CD4-positive, alpha-beta T cell (primary cell): Measurements from ENCODE around the gene PTPRN2. TPM values are rescaled to one million over a fixed set of nuclear protein-coding genes. Genes with fewer than 3 reads are reported as not detected.

Source experiments
- ATAC-seq: fragments of 200-7000 bp; cut with Tn5 transposase; one replicate; pipeline ENCODE4 v1.10.0; 2022; ENCODE audit warnings: mild to moderate bottlenecking; ENCODE audit not compliant: poor library complexity
- CTCF ChIA-PET: fragments of 350-600 bp; sonication (Branson Sonifier 250); formaldehyde crosslinking; loops from one replicate; lab custom pipeline; 2021; ENCODE audit warnings: antibody characterized with exemption, inconsistent platforms; lab: Charles Lee
- POLR2A ChIA-PET: fragments of 350-600 bp; sonication (Branson Sonifier 250); formaldehyde crosslinking; loops from one replicate; lab custom pipeline; 2021; ENCODE audit warnings: antibody characterized with exemption, inconsistent platforms; lab: Charles Lee
- DNase-seq, 14 experiments: peaks; one replicate each; pipeline ENCODE4 v3.0.0-alpha.2; 2013 to 2020; ENCODE audit warnings: mixed read lengths in 2 of 14
- H3K27ac ChIP-seq, 2 donors: one replicate each; pipeline versions ENCODE4 v1.5.1 to v1.7.0; 2013; ENCODE audit warnings: low read length in 2 of 2, low read depth in 1 of 2, mild to moderate bottlenecking in 1 of 2
- H3K27me3 ChIP-seq, 2 experiments: 1 replicate in 1 of 2; 2 replicates in 1 of 2; pipeline versions ENCODE4 v1.6.1 to v1.7.0; 2013; ENCODE audit warnings: low read length in 2 of 2, control low read depth in 1 of 2, mild to moderate bottlenecking in 1 of 2, moderate library complexity in 1 of 2; ENCODE audit not compliant: insufficient read depth in 2 of 2, control insufficient read depth in 1 of 2
- H3K36me3 ChIP-seq: one replicate; pipeline ENCODE4 v1.6.1; 2013; ENCODE audit warnings: low read length, control low read depth; ENCODE audit not compliant: insufficient read depth
- H3K4me1 ChIP-seq: one replicate; pipeline ENCODE4 v1.6.1; 2013; ENCODE audit warnings: low read length, control low read depth; ENCODE audit not compliant: insufficient read depth
- H3K4me3 ChIP-seq: one replicate; pipeline ENCODE4 v1.5.1; 2013; ENCODE audit warnings: mild to moderate bottlenecking, low read length, moderate library complexity
- H3K9me3 ChIP-seq, 2 experiments: 1 replicate in 1 of 2; 2 replicates in 1 of 2; pipeline versions ENCODE4 v1.6.1 to v1.7.0; 2013; ENCODE audit warnings: low read length in 2 of 2, mild to moderate bottlenecking in 2 of 2, control low read depth in 1 of 2, moderate library complexity in 1 of 2; ENCODE audit not compliant: control insufficient read depth in 1 of 2, insufficient read depth in 1 of 2
- H3K27ac Mint-ChIP-seq: one replicate; pipeline ENCODE4 v1.8.0; 2020; ENCODE audit warnings: mixed read lengths
- H3K27me3 Mint-ChIP-seq: one replicate; pipeline ENCODE4 v1.8.0; 2021; ENCODE audit warnings: mixed read lengths
- H3K36me3 Mint-ChIP-seq: one replicate; pipeline ENCODE4 v1.8.0; 2021; ENCODE audit warnings: low read depth, mixed read lengths
- H3K4me1 Mint-ChIP-seq: one replicate; pipeline ENCODE4 v1.8.0; 2021; ENCODE audit warnings: low read depth, mixed read lengths
- H3K4me3 Mint-ChIP-seq: one replicate; pipeline ENCODE4 v1.8.0; 2020; ENCODE audit warnings: mild to moderate bottlenecking, mixed read lengths
- H3K9me3 Mint-ChIP-seq: one replicate; pipeline ENCODE4 v1.8.0; 2020; ENCODE audit warnings: mixed read lengths
- intact Hi-C, 2 experiments: fragments of 100-400 bp; cut with DNase I in 1 of 2; cut with micrococcal nuclease in 1 of 2; formaldehyde crosslinking; loops; one replicate each; pipeline versions ENCODE4 v1.15.1 to v1.9.0; 2023 to 2025; cut with DNase I, micrococcal nuclease
- total RNA-seq, 174 experiments: library from RNA in 2 of 174; stranded (reverse) in 2 of 174; gene quantifications; one replicate each; pipeline ENCODE4 v1.2.3 and lab custom pipeline; 2021 to 2026
- TF ChIP-seq, protein P1 (sequence below): fragments of 200-600 bp; IDR thresholded peaks from one replicate; pipeline ENCODE4 v1.8.0; 2022; ENCODE audit warnings: antibody characterized with exemption, mild to moderate bottlenecking

PTPRN2 gene
- total RNA-seq, 2 experiments from 2014 or later = 0.34 to 0.44 TPM

- no peak overlapping the region for H3K27ac Mint-ChIP-seq
- H3K27me3 Mint-ChIP-seq = peaks cover 5% of the 10 kb centered on the region
- TF ChIP-seq, protein P1, sequence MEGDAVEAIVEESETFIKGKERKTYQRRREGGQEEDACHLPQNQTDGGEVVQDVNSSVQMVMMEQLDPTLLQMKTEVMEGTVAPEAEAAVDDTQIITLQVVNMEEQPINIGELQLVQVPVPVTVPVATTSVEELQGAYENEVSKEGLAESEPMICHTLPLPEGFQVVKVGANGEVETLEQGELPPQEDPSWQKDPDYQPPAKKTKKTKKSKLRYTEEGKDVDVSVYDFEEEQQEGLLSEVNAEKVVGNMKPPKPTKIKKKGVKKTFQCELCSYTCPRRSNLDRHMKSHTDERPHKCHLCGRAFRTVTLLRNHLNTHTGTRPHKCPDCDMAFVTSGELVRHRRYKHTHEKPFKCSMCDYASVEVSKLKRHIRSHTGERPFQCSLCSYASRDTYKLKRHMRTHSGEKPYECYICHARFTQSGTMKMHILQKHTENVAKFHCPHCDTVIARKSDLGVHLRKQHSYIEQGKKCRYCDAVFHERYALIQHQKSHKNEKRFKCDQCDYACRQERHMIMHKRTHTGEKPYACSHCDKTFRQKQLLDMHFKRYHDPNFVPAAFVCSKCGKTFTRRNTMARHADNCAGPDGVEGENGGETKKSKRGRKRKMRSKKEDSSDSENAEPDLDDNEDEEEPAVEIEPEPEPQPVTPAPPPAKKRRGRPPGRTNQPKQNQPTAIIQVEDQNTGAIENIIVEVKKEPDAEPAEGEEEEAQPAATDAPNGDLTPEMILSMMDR = no peak
- Histone ChIP-seq H3K27ac (no peak overlapping the region), H3K4me1 (no peaks in the 10 kb centered on the region), H3K4me3 (no peak overlapping the region), H3K27me3 (no peaks in the 10 kb centered on the region), H3K9me3 (peaks cover 0 to 5% of the 10 kb centered on the region in 2 experiments), H3K36me3 (no peaks in the 10 kb centered on the region)
- ChIA-PET CTCF (no interaction called here), POLR2A (no interaction called here)
- H3K36me3 Mint-ChIP-seq = no peaks in the 10 kb centered on the region
- H3K4me3 Mint-ChIP-seq = no peak overlapping the region
- H3K9me3 Mint-ChIP-seq = no peaks in the 10 kb centered on the region
- no peaks in the 10 kb centered on the region for H3K4me1 Mint-ChIP-seq
- intact Hi-C loops = no loop called here
- ATAC-seq (no peak), DNase-seq (no peak)
Observed at GRCh38 chr7:157731126-157731525, 856.5 kb downstream of the PTPRN2 start.

GRCh38 chr7:157730614-157731013 lies 857.0 kb downstream of the PTPRN2 start:
- Histone ChIP-seq H3K27me3 (no peaks in the 10 kb centered on the region), H3K27ac (no peak overlapping the region), H3K4me1 (no peaks in the 10 kb centered on the region), H3K36me3 (no peaks in the 10 kb centered on the region), H3K9me3 (peaks cover 0 to 5% of the 10 kb centered on the region in 2 experiments), H3K4me3 (no peak overlapping the region)
- H3K36me3 Mint-ChIP-seq = no peaks in the 10 kb centered on the region
- TF ChIP-seq, protein P1 = no peak
- H3K27ac Mint-ChIP-seq = no peak overlapping the region
- H3K4me3 Mint-ChIP-seq = no peak overlapping the region
- intact Hi-C loops = no loop called here
- no peaks in the 10 kb centered on the region for H3K9me3 Mint-ChIP-seq
- CTCF ChIA-PET = no interaction called here
- H3K4me1 Mint-ChIP-seq = no peaks in the 10 kb centered on the region
- peaks cover 5% of the 10 kb centered on the region for H3K27me3 Mint-ChIP-seq
- POLR2A ChIA-PET = interaction anchor here (1.0 kb wide), 1 partner anchor 97 kb away, joined by 3 read pairs; no protein-coding TSS in a partner anchor
- no peak for ATAC-seq
- DNase-seq = no peak

- ChIA-PET POLR2A (interaction anchor here (1.0 kb wide), 1 partner anchor 98 kb away, joined by 3 read pairs; no protein-coding TSS in a partner anchor), CTCF (no interaction called here)
- Mint-ChIP-seq H3K4me1 (no peaks in the 10 kb centered on the region), H3K27me3 (peaks cover 5% of the 10 kb centered on the region), H3K9me3 (no peaks in the 10 kb centered on the region), H3K27ac (no peak overlapping the region), H3K36me3 (no peaks in the 10 kb centered on the region), H3K4me3 (no peak overlapping the region)
- peaks cover 0 to under 1% of the 10 kb centered on the region in 2 experiments for H3K9me3 ChIP-seq
- no peaks in the 10 kb centered on the region for H3K36me3 ChIP-seq
- H3K27me3 ChIP-seq = no peaks in the 10 kb centered on the region
- no peak overlapping the region for H3K27ac ChIP-seq
- DNase-seq (no peak), ATAC-seq (no peak)
- TF ChIP-seq, protein P1 = no peak
- no peak overlapping the region for H3K4me3 ChIP-seq
- H3K4me1 ChIP-seq = no peaks in the 10 kb centered on the region
- intact Hi-C loops = no loop called here
Observed at GRCh38 chr7:157729566-157729965, 858.1 kb downstream of the PTPRN2 start.
